Endothelial cell of umbilical vein (primary cell): ENCODE results near the gene BACH2.

Experiments
- MAX ChIP-seq: IDR thresholded peaks from 2 replicates; pipeline ENCODE4 v1.6.1; 2011; ENCODE audit not compliant: insufficient read depth, insufficient read length
- TF ChIP-seq, protein P1 (sequence below), 2 donors: IDR thresholded peaks; 1 replicate in 1 of 2; 2 replicates in 1 of 2; pipeline ENCODE4 v1.5.1; 2011; ENCODE audit warnings: low read length in 2 of 2, mild to moderate bottlenecking in 2 of 2, moderate library complexity in 2 of 2, control low read depth in 1 of 2, inconsistent platforms in 1 of 2, low read depth in 1 of 2; ENCODE audit not compliant: insufficient read depth in 1 of 2; ENCODE audit errors: extremely low read depth in 1 of 2

DNA sequence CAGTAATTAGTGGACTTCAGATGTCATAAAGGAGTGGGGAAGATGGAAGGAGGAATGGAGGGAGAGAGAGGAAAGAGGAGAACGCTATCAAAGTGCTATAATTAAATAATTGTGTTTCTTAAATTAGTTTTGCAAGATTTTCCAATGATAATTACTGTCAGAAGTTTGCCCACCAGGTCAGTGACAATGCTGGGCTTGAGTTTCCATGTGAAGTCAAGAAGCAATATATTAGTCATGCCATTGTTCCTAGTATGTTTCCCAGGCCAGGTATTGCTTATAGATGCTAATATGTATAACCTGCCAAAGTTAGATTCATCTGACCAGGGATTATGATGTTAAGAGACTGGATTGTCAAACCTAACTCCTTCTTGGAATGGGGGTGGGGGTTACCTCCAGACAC, 270.4 kb downstream of the BACH2 start:
- TF ChIP-seq, protein P1, sequence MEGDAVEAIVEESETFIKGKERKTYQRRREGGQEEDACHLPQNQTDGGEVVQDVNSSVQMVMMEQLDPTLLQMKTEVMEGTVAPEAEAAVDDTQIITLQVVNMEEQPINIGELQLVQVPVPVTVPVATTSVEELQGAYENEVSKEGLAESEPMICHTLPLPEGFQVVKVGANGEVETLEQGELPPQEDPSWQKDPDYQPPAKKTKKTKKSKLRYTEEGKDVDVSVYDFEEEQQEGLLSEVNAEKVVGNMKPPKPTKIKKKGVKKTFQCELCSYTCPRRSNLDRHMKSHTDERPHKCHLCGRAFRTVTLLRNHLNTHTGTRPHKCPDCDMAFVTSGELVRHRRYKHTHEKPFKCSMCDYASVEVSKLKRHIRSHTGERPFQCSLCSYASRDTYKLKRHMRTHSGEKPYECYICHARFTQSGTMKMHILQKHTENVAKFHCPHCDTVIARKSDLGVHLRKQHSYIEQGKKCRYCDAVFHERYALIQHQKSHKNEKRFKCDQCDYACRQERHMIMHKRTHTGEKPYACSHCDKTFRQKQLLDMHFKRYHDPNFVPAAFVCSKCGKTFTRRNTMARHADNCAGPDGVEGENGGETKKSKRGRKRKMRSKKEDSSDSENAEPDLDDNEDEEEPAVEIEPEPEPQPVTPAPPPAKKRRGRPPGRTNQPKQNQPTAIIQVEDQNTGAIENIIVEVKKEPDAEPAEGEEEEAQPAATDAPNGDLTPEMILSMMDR (IDR thresholded peaks at IDR 0.05; ENCODE audit: extremely low read depth in 1 of 2, insufficient read depth in 1 of 2, low read depth in 1 of 2, low read length in 2 of 2): no peak
- no peak for TF ChIP-seq MAX
